Neural progenitor cell (in vitro differentiated cells): ENCODE results near the gene STK32B. TPM values are rescaled to one million over a fixed set of nuclear protein-coding genes. Genes with fewer than 3 reads are reported as not detected.
"Not testable (repeated sequence)": the region's sequence is repeated elsewhere in the genome, so short reads cannot be mapped to it uniquely, and the experiment has no call there.

Experiments
- DNase-seq: peaks from one replicate; pipeline ENCODE4 v3.0.0-alpha.2; 2016; ENCODE audit warnings: low spot score
- H2AFZ ChIP-seq: fragments of 200-600 bp; sonication (generic); replicated peaks from 2 replicates; pipeline ENCODE4 v1.6.1; 2016; ENCODE audit warnings: antibody characterized with exemption
- H3F3A ChIP-seq: fragments of 200-600 bp; sonication (generic); 2 replicates; pipeline ENCODE4 v1.6.1; 2016; ENCODE audit warnings: antibody characterized with exemption, low read depth
- H3K27ac ChIP-seq: fragments of 200-600 bp; sonication (generic); 2 replicates; pipeline ENCODE4 v1.5.1; 2016; ENCODE audit warnings: mild to moderate bottlenecking
- H3K27me3 ChIP-seq: fragments of 200-600 bp; sonication (generic); 2 replicates; pipeline ENCODE4 v1.6.1; 2016; ENCODE audit warnings: mild to moderate bottlenecking, moderate library complexity
- H3K36me3 ChIP-seq: fragments of 200-600 bp; sonication (generic); 2 replicates; pipeline ENCODE4 v1.5.1; 2016
- H3K4me1 ChIP-seq: fragments of 200-600 bp; sonication (generic); 2 replicates; pipeline ENCODE4 v1.6.1; 2016; ENCODE audit warnings: mixed run types
- H3K4me2 ChIP-seq: fragments of 200-600 bp; sonication (generic); 2 replicates; pipeline ENCODE4 v1.6.1; 2016
- H3K4me3 ChIP-seq: fragments of 200-600 bp; sonication (generic); 2 replicates; pipeline ENCODE4 v1.5.1; 2016
- H3K79me2 ChIP-seq: fragments of 200-600 bp; sonication (generic); 2 replicates; pipeline ENCODE4 v1.6.1; 2016; ENCODE audit warnings: low read depth
- H3K9ac ChIP-seq: fragments of 200-600 bp; sonication (generic); 2 replicates; pipeline ENCODE4 v1.6.1; 2016
- H3K9me3 ChIP-seq: fragments of 200-600 bp; sonication (generic); 2 replicates; pipeline ENCODE4 v1.5.1; 2016; ENCODE audit warnings: low read depth
- H4K20me1 ChIP-seq: fragments of 200-600 bp; sonication (generic); 2 replicates; pipeline ENCODE4 v1.6.1; 2016; ENCODE audit warnings: low read depth
- H3K27ac Mint-ChIP-seq: 3 replicates; pipeline ENCODE4 v1.8.0; 2021; ENCODE audit warnings: mixed read lengths
- H3K27me3 Mint-ChIP-seq: 2 replicates; pipeline ENCODE4 v1.8.0; 2022; ENCODE audit warnings: low read depth, mild to moderate bottlenecking, inconsistent platforms, moderate library complexity, mixed read lengths; ENCODE audit not compliant: insufficient read depth
- H3K36me3 Mint-ChIP-seq: 3 replicates; pipeline ENCODE4 v1.8.0; 2021; ENCODE audit warnings: mixed read lengths
- H3K4me1 Mint-ChIP-seq: 3 replicates; pipeline ENCODE4 v1.8.0; 2021; ENCODE audit warnings: mixed read lengths
- H3K4me3 Mint-ChIP-seq: 3 replicates; pipeline ENCODE4 v1.8.0; 2021; ENCODE audit warnings: mild to moderate bottlenecking, moderate library complexity, mixed read lengths
- H3K9me3 Mint-ChIP-seq: 3 replicates; pipeline ENCODE4 v1.8.0; 2020; ENCODE audit warnings: mixed read lengths
- CTCF ChIP-seq: fragments of 200-600 bp; sonication (generic); IDR thresholded peaks from 2 replicates; pipeline ENCODE4 v1.5.1; 2017; ENCODE audit warnings: antibody characterized with exemption, mild to moderate bottlenecking
- EZH2 ChIP-seq: fragments of 200-600 bp; sonication (generic); IDR thresholded peaks from 2 replicates; pipeline ENCODE4 v1.6.1; 2017; ENCODE audit warnings: antibody characterized with exemption, mild to moderate bottlenecking, moderate library complexity
- EZH2phosphoT487 ChIP-seq: fragments of 200-600 bp; sonication (generic); IDR thresholded peaks from 2 replicates; pipeline ENCODE4 v1.6.1; 2017; ENCODE audit warnings: antibody characterized with exemption
- total RNA-seq: library from RNA; depleted of rRNA; stranded (reverse); fragments of >200 nt; gene quantifications from 2 replicates; pipeline ENCODE4 v1.2.3, GENCODE V29; 2015; ENCODE audit warnings: low replicate concordance

Gene STK32B
- total RNA-seq, 1 donor from 2014 or later, result 2.5 TPM

- H3K27me3 Mint-ChIP-seq, result peaks cover 3% of the 10 kb centered on the region
- no peak for TF ChIP-seq EZH2phosphoT487
- no peak for TF ChIP-seq CTCF
- TF ChIP-seq EZH2, result no peak
- no peaks in the 10 kb centered on the region for H3K36me3 Mint-ChIP-seq
- H3F3A ChIP-seq, result no peaks in the 10 kb centered on the region
- no peaks in the 10 kb centered on the region for H3K9me3 Mint-ChIP-seq
- H3K9ac ChIP-seq, result no peak overlapping the region
- no peak overlapping the region for H3K27ac Mint-ChIP-seq
- H3K4me1 Mint-ChIP-seq, result no peaks in the 10 kb centered on the region
- no peaks in the 10 kb centered on the region for H3K9me3 ChIP-seq
- no peaks in the 10 kb centered on the region for H3K79me2 ChIP-seq
- no peak overlapping the region for H2AFZ ChIP-seq
- no peaks in the 10 kb centered on the region for H3K36me3 ChIP-seq
- H3K4me2 ChIP-seq, result no peak overlapping the region
- H3K4me3 ChIP-seq, result no peak overlapping the region
- no peaks in the 10 kb centered on the region for H3K27me3 ChIP-seq
- no peak overlapping the region for H3K27ac ChIP-seq
- H3K4me1 ChIP-seq, result no peaks in the 10 kb centered on the region
- no peak overlapping the region for H3K4me3 Mint-ChIP-seq
- H4K20me1 ChIP-seq, result no peaks in the 10 kb centered on the region
- DNase-seq, result no peak
Measured at GRCh38 chr4:5004496-5004895, 46.8 kb upstream of the STK32B start.

- H3F3A ChIP-seq, H3K4me3 ChIP-seq, H3K36me3 ChIP-seq, H3K27me3 Mint-ChIP-seq, H3K27me3 ChIP-seq, H2AFZ ChIP-seq, H3K4me2 ChIP-seq, H3K36me3 Mint-ChIP-seq, H3K27ac Mint-ChIP-seq, H3K79me2 ChIP-seq, H3K9ac ChIP-seq, DNase-seq, H3K4me3 Mint-ChIP-seq, H3K9me3 Mint-ChIP-seq, H3K27ac ChIP-seq, H4K20me1 ChIP-seq, H3K4me1 ChIP-seq, H3K9me3 ChIP-seq, H3K4me1 Mint-ChIP-seq: not testable (repeated sequence)
Measured at GRCh38 chr4:5006932-5007331, 44.3 kb upstream of the STK32B start.

GRCh38 chr4:5009796-5010195 is 41.5 kb upstream of the STK32B start:
- Mint-ChIP-seq H3K4me3 (no peak overlapping the region), H3K27ac (no peak overlapping the region), H3K27me3 (no peaks in the 10 kb centered on the region), H3K9me3 (no peaks in the 10 kb centered on the region), H3K36me3 (no peaks in the 10 kb centered on the region), H3K4me1 (no peaks in the 10 kb centered on the region)
- no peaks in the 10 kb centered on the region for H3F3A ChIP-seq
- no peak for TF ChIP-seq EZH2phosphoT487
- no peak for TF ChIP-seq CTCF
- TF ChIP-seq EZH2, result no peak
- H3K27ac ChIP-seq, result no peak overlapping the region
- H3K79me2 ChIP-seq, result no peaks in the 10 kb centered on the region
- no peak overlapping the region for H3K4me2 ChIP-seq
- H3K4me3 ChIP-seq, result no peak overlapping the region
- DNase-seq, result no peak
- H2AFZ ChIP-seq, result no peak overlapping the region
- H3K9me3 ChIP-seq, result no peaks in the 10 kb centered on the region
- H4K20me1 ChIP-seq, result no peaks in the 10 kb centered on the region
- H3K9ac ChIP-seq, result no peak overlapping the region
- H3K27me3 ChIP-seq, result no peaks in the 10 kb centered on the region
- H3K4me1 ChIP-seq, result no peaks in the 10 kb centered on the region
- H3K36me3 ChIP-seq, result no peaks in the 10 kb centered on the region

GRCh38 chr4:5010984-5011383 is 40.3 kb upstream of the STK32B start:
- Histone ChIP-seq H3K9ac (no peak overlapping the region), H3K4me3 (no peak overlapping the region), H3K36me3 (no peaks in the 10 kb centered on the region), H3K4me1 (no peaks in the 10 kb centered on the region), H2AFZ (no peak overlapping the region), H3K27ac (no peak overlapping the region), H3K9me3 (no peaks in the 10 kb centered on the region), H3K27me3 (no peaks in the 10 kb centered on the region), H3K79me2 (no peaks in the 10 kb centered on the region), H3K4me2 (no peak overlapping the region), H4K20me1 (no peaks in the 10 kb centered on the region), H3F3A (no peaks in the 10 kb centered on the region)
- Mint-ChIP-seq H3K36me3 (no peaks in the 10 kb centered on the region), H3K4me3 (no peak overlapping the region), H3K9me3 (no peaks in the 10 kb centered on the region), H3K27me3 (no peaks in the 10 kb centered on the region), H3K27ac (no peak overlapping the region), H3K4me1 (no peaks in the 10 kb centered on the region)
- no peak for TF ChIP-seq CTCF
- no peak for TF ChIP-seq EZH2phosphoT487
- no peak for TF ChIP-seq EZH2
- DNase-seq, result no peak
